Measurements from ENCODE around the gene SETD1A. TPM values are rescaled to one million over a fixed set of nuclear protein-coding genes. Genes with fewer than 3 reads are reported as not detected.
A peak's percentile ranks its signal among the peaks of the same experiment; 100 is the strongest.

SETD1A gene
- total and polyA plus RNA-seq, 4 donors, result 4.4 to 19.7 (median 13.1) TPM

GRCh38 chr16:30992276-30992780 lies 34.8 kb downstream of the SETD1A start:
- H3K27ac ChIP-seq (ENCODE audit: low read depth in 1 of 2, low read length in 2 of 2), result no peak overlapping the region
- H3K4me1 ChIP-seq (ENCODE audit: control insufficient read depth in 1 of 2, insufficient read depth in 2 of 2, low read length in 2 of 2), result no peaks in the 10 kb centered on the region
- no peaks in the 10 kb centered on the region for H3K27me3 ChIP-seq (ENCODE audit: control insufficient read depth in 1 of 2, insufficient read depth in 2 of 2, low read length in 1 of 2)
- no peaks in the 10 kb centered on the region for H3K9me3 ChIP-seq (ENCODE audit: control insufficient read depth, low read length)
- no peaks in the 10 kb centered on the region for H3K36me3 ChIP-seq (ENCODE audit: control insufficient read depth in 1 of 2, insufficient read depth in 2 of 2, low read length in 1 of 2)
- no peak for DNase-seq
- intact Hi-C loops (cut with DNase I), result no loop called here
- WGBS, 2 donors, result 86 to 87% methylated on average over 20 to 21 of the region's 21 CpGs
- no peak overlapping the region for H3K4me3 ChIP-seq (ENCODE audit: low read length in 2 of 2)
- ATAC-seq (ENCODE audit: low FRiP score), result no peak

GRCh38 chr16:30992931-30993816 lies 35.6 kb downstream of the SETD1A start:
- no peak for ATAC-seq (ENCODE audit: low FRiP score)
- Histone ChIP-seq H3K4me3 (ENCODE audit: low read length in 2 of 2) (no peak overlapping the region), H3K9me3 (ENCODE audit: control insufficient read depth, low read length) (no peaks in the 10 kb centered on the region), H3K36me3 (ENCODE audit: control insufficient read depth in 1 of 2, insufficient read depth in 2 of 2, low read length in 1 of 2) (no peaks in the 10 kb centered on the region), H3K4me1 (ENCODE audit: control insufficient read depth in 1 of 2, insufficient read depth in 2 of 2, low read length in 2 of 2) (no peaks in the 10 kb centered on the region), H3K27ac (ENCODE audit: low read depth in 1 of 2, low read length in 2 of 2) (no peak overlapping the region), H3K27me3 (ENCODE audit: control insufficient read depth in 1 of 2, insufficient read depth in 2 of 2, low read length in 1 of 2) (no peaks in the 10 kb centered on the region)
- DNase-seq, result no peak
- intact Hi-C loops (cut with DNase I), result no loop called here
- 87% methylated on average over 29 of the region's 29 CpGs for WGBS, 2 donors

GRCh38 chr16:30995927-30996323 lies 38.4 kb downstream of the SETD1A start:
- Histone ChIP-seq H3K36me3 (ENCODE audit: control insufficient read depth in 1 of 2, insufficient read depth in 2 of 2, low read length in 1 of 2) (no peaks in the 10 kb centered on the region), H3K27ac (ENCODE audit: low read depth in 1 of 2, low read length in 2 of 2) (no peak overlapping the region), H3K4me1 (ENCODE audit: control insufficient read depth in 1 of 2, insufficient read depth in 2 of 2, low read length in 2 of 2) (no peaks in the 10 kb centered on the region), H3K27me3 (ENCODE audit: control insufficient read depth in 1 of 2, insufficient read depth in 2 of 2, low read length in 1 of 2) (no peaks in the 10 kb centered on the region), H3K9me3 (ENCODE audit: control insufficient read depth, low read length) (no peaks in the 10 kb centered on the region), H3K4me3 (ENCODE audit: low read length in 2 of 2) (no peak overlapping the region)
- intact Hi-C loops (cut with DNase I), result loop anchor here in 1 of 2 donors (2.0 to 5.0 kb wide), 3 partner anchors 37 to 146 kb away; partner anchors contain the start of genes STX4, ZNF646 and ZNF668
- 77 to 78% methylated on average over 11 of the region's 11 CpGs for WGBS, 2 donors
- DNase-seq (no peak), ATAC-seq (ENCODE audit: low FRiP score) (no peak)

- Histone ChIP-seq H3K4me3 (ENCODE audit: low read length in 2 of 2) (peak overlapping the region; percentile 29 to 47), H3K27me3 (ENCODE audit: control insufficient read depth in 1 of 2, insufficient read depth in 2 of 2, low read length in 1 of 2) (no peaks in the 10 kb centered on the region), H3K4me1 (ENCODE audit: control insufficient read depth in 1 of 2, insufficient read depth in 2 of 2, low read length in 2 of 2) (no peaks in the 10 kb centered on the region), H3K36me3 (ENCODE audit: control insufficient read depth in 1 of 2, insufficient read depth in 2 of 2, low read length in 1 of 2) (no peaks in the 10 kb centered on the region), H3K9me3 (ENCODE audit: control insufficient read depth, low read length) (no peaks in the 10 kb centered on the region), H3K27ac (ENCODE audit: low read depth in 1 of 2, low read length in 2 of 2) (no peak overlapping the region)
- DNase-seq, result peak in 1 of 2 donors; percentile 85
- intact Hi-C loops (cut with DNase I), result loop anchor here in 1 of 2 donors (2.0 to 5.0 kb wide), 3 partner anchors 36 to 146 kb away; partner anchors contain the start of genes STX4, ZNF646 and ZNF668
- WGBS, 2 donors, result 19 to 25% methylated on average over 23 of the region's 23 CpGs
- peak; percentile 14 for ATAC-seq (ENCODE audit: low FRiP score)
Measured at GRCh38 chr16:30996324-30996984, 38.9 kb downstream of the SETD1A start.

GRCh38 chr16:30996985-30997724 lies 39.6 kb downstream of the SETD1A start:
- intact Hi-C loops (cut with DNase I), result loop anchor here in 1 of 2 donors (2.0 to 5.0 kb wide), 3 partner anchors 36 to 145 kb away; partner anchors contain the start of genes STX4, ZNF646 and ZNF668
- ATAC-seq (ENCODE audit: low FRiP score) (peak; percentile 93), DNase-seq (peak; percentile 89 to 96)
- Histone ChIP-seq H3K27ac (ENCODE audit: low read depth in 1 of 2, low read length in 2 of 2) (peak overlapping the region in 1 of 2 donors; percentile 69), H3K4me1 (ENCODE audit: control insufficient read depth in 1 of 2, insufficient read depth in 2 of 2, low read length in 2 of 2) (no peaks in the 10 kb centered on the region), H3K27me3 (ENCODE audit: control insufficient read depth in 1 of 2, insufficient read depth in 2 of 2, low read length in 1 of 2) (no peaks in the 10 kb centered on the region), H3K36me3 (ENCODE audit: control insufficient read depth in 1 of 2, insufficient read depth in 2 of 2, low read length in 1 of 2) (no peaks in the 10 kb centered on the region), H3K9me3 (ENCODE audit: control insufficient read depth, low read length) (no peaks in the 10 kb centered on the region), H3K4me3 (ENCODE audit: low read length in 2 of 2) (peak overlapping the region; percentile 29 to 47)
- 2 to 4% methylated on average over 44 to 60 of the region's 60 CpGs for WGBS, 2 donors

GRCh38 chr16:30997725-30998711 lies 40.5 kb downstream of the SETD1A start:
- H3K36me3 ChIP-seq (ENCODE audit: control insufficient read depth in 1 of 2, insufficient read depth in 2 of 2, low read length in 1 of 2), result no peaks in the 10 kb centered on the region
- 42 to 52% methylated on average over 21 of the region's 21 CpGs for WGBS, 2 donors
- intact Hi-C loops (cut with DNase I), result loop anchor here in 1 of 2 donors (2.0 to 5.0 kb wide), 3 partner anchors 35 to 144 kb away; partner anchors contain the start of genes STX4, ZNF646 and ZNF668
- ATAC-seq (ENCODE audit: low FRiP score), result peak; percentile 30
- DNase-seq, result peak in 1 of 2 donors; percentile 80
- no peaks in the 10 kb centered on the region for H3K27me3 ChIP-seq (ENCODE audit: control insufficient read depth in 1 of 2, insufficient read depth in 2 of 2, low read length in 1 of 2)
- no peaks in the 10 kb centered on the region for H3K9me3 ChIP-seq (ENCODE audit: control insufficient read depth, low read length)
- peak overlapping the region; percentile 30 to 69 for H3K27ac ChIP-seq (ENCODE audit: low read depth in 1 of 2, low read length in 2 of 2)
- no peaks in the 10 kb centered on the region for H3K4me1 ChIP-seq (ENCODE audit: control insufficient read depth in 1 of 2, insufficient read depth in 2 of 2, low read length in 2 of 2)
- peak overlapping the region in 1 of 2 donors; percentile 47 for H3K4me3 ChIP-seq (ENCODE audit: low read length in 2 of 2)

- 7 to 11% methylated on average over 6 of the region's 6 CpGs for WGBS, 2 donors
- H3K27ac ChIP-seq (ENCODE audit: low read depth in 1 of 2, low read length in 2 of 2), result peak overlapping the region; percentile 19 to 29
- H3K27me3 ChIP-seq (ENCODE audit: control insufficient read depth in 1 of 2, insufficient read depth in 2 of 2, low read length in 1 of 2), result no peaks in the 10 kb centered on the region
- H3K36me3 ChIP-seq (ENCODE audit: control insufficient read depth in 1 of 2, insufficient read depth in 2 of 2, low read length in 1 of 2), result no peaks in the 10 kb centered on the region
- ATAC-seq (ENCODE audit: low FRiP score) (no peak), DNase-seq (peak in 1 of 2 donors; percentile 87)
- no peak overlapping the region for H3K4me3 ChIP-seq (ENCODE audit: low read length in 2 of 2)
- intact Hi-C loops (cut with DNase I), result loop anchor here in 1 of 2 donors (5.0 kb wide), 2 partner anchors 73 to 143 kb away; partner anchors contain the start of genes ZNF646 and ZNF668
- no peaks in the 10 kb centered on the region for H3K9me3 ChIP-seq (ENCODE audit: control insufficient read depth, low read length)
- no peaks in the 10 kb centered on the region for H3K4me1 ChIP-seq (ENCODE audit: control insufficient read depth in 1 of 2, insufficient read depth in 2 of 2, low read length in 2 of 2)
Measured at GRCh38 chr16:30998852-30999761, 41.6 kb downstream of the SETD1A start.
